DND-41 (cell line): ENCODE data around the gene SUSD4.

Experiments
- EZH2 ChIP-seq: IDR thresholded peaks from 3 replicates; pipeline ENCODE4 v1.6.1; 2012; ENCODE audit warnings: borderline replicate concordance, low read depth, mild to moderate bottlenecking, moderate library complexity, low read length, inconsistent platforms; ENCODE audit not compliant: severe bottlenecking
- TF ChIP-seq, protein P1 (sequence below): IDR thresholded peaks from 2 replicates; pipeline ENCODE4 v1.5.1; 2012; ENCODE audit warnings: borderline replicate concordance, low read length, moderate library complexity, mild to moderate bottlenecking; ENCODE audit not compliant: poor library complexity, severe bottlenecking; ENCODE audit errors: extremely low read depth

DNA sequence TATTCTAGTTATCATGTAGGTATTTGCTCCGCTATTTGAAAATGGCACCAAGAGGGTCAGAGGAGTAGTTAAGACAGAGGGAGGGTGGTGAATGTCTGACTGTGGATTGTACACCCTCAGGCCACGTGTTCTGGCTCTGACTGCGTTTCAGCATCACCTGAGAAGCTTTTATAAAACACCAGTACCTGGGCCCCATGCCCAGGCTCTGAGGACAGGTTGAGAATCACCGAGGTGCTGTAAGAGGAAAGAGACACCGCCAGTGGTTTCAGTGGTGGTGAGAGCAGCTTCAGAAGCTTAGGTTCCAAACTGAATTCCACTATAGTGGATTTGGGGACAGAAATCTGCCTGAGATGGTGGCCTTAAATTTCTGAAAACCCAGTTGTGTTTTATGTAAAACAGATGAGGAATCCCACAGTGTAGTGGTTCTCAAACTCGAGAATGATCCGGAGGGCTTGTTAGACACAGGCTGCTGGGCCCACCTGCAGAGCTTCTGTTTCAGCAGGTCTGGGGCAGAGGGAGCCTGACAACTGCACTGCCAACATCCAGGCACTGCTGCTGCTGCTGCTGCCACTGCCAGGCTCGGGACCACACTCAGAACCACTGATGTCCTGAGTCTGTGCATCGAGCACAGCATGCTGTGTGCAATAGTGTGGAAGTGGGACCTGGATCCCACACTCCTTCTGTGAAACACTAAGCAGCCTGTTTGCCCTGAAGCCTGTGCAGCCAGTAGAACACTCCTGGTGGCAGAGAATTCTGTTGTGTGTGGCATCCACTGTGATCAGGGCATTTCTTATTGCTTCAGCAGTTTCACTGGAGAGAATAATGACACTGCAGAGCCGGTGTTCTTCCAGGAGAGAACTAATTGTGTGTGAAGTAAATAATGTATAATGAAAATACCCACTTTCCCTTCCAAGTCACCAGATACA, 98.7 kb downstream of the SUSD4 start:
- TF ChIP-seq EZH2: no peak
- TF ChIP-seq, protein P1, sequence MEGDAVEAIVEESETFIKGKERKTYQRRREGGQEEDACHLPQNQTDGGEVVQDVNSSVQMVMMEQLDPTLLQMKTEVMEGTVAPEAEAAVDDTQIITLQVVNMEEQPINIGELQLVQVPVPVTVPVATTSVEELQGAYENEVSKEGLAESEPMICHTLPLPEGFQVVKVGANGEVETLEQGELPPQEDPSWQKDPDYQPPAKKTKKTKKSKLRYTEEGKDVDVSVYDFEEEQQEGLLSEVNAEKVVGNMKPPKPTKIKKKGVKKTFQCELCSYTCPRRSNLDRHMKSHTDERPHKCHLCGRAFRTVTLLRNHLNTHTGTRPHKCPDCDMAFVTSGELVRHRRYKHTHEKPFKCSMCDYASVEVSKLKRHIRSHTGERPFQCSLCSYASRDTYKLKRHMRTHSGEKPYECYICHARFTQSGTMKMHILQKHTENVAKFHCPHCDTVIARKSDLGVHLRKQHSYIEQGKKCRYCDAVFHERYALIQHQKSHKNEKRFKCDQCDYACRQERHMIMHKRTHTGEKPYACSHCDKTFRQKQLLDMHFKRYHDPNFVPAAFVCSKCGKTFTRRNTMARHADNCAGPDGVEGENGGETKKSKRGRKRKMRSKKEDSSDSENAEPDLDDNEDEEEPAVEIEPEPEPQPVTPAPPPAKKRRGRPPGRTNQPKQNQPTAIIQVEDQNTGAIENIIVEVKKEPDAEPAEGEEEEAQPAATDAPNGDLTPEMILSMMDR: no peak
